Breast epithelium (tissue), 4 donors: Measurements from ENCODE around the gene CTIF. TPM values are rescaled to one million over a fixed set of nuclear protein-coding genes. Genes with fewer than 3 reads are reported as not detected.

Experiments
- DNase-seq, 2 donors: peaks; one replicate each; pipeline ENCODE4 v3.0.0-alpha.2; 2019; ENCODE audit warnings: low spot score in 2 of 2
- H3K27ac ChIP-seq, 2 donors: fragments of 200-600 bp; sonication (generic) in 1 of 2; one replicate each; pipeline ENCODE4 v1.5.1; 2016 to 2019; ENCODE audit warnings: mild to moderate bottlenecking in 1 of 2
- H3K27me3 ChIP-seq, 2 donors: fragments of 200-600 bp; sonication (generic) in 1 of 2; one replicate each; pipeline versions ENCODE4 v1.5.1 to v1.6.0; 2017 to 2019; ENCODE audit warnings: control low read depth in 1 of 2, mild to moderate bottlenecking in 1 of 2
- H3K36me3 ChIP-seq: fragments of 200-600 bp; one replicate; pipeline ENCODE4 v1.5.1; 2019
- H3K4me1 ChIP-seq, 2 donors: fragments of 200-600 bp; sonication (generic); one replicate each; pipeline ENCODE4 v1.5.1; 2016 to 2019; ENCODE audit warnings: control low read depth in 1 of 2
- H3K4me3 ChIP-seq, 3 donors: fragments of 200-600 bp; sonication (generic); 1 replicate in 2 of 3; 2 replicates in 1 of 3; pipeline ENCODE4 v1.5.1; 2016 to 2019; ENCODE audit warnings: mild to moderate bottlenecking in 3 of 3, moderate library complexity in 2 of 3
- H3K9me3 ChIP-seq, 2 donors: fragments of 200-600 bp; sonication (generic) in 1 of 2; one replicate each; pipeline ENCODE4 v1.5.1; 2016 to 2019; ENCODE audit warnings: control low read depth in 1 of 2
- CTCF ChIP-seq, 3 donors: fragments of 450-650 bp; IDR thresholded peaks; one replicate each; pipeline ENCODE4 v1.5.1; 2016 to 2017; ENCODE audit warnings: antibody characterized with exemption in 3 of 3, mild to moderate bottlenecking in 3 of 3, moderate library complexity in 3 of 3
- POLR2A ChIP-seq: fragments of 450-650 bp; IDR thresholded peaks from one replicate; pipeline ENCODE4 v1.6.1; 2016; ENCODE audit warnings: antibody characterized with exemption, mild to moderate bottlenecking, moderate library complexity
- POLR2AphosphoS5 ChIP-seq, 3 donors: sonication (generic); formaldehyde crosslinking; IDR thresholded peaks; one replicate each; pipeline ENCODE4 v1.6.1; 2017; ENCODE audit warnings: antibody characterized with exemption in 3 of 3
- intact Hi-C: fragments of 100-400 bp; cut with DNase I; formaldehyde crosslinking; loops from one replicate; pipeline ENCODE4 v1.15.1; 2023; ENCODE audit warnings: low total_unique reads
- total RNA-seq, 3 donors: library from RNA; depleted of rRNA; stranded (reverse); fragments of >200 nt; gene quantifications; one replicate each; pipeline ENCODE4 v1.1.0, GENCODE V29; 2016

The CTIF gene
- total RNA-seq, 3 donors from 2014 or later = 28.8 to 78.9 (median 32.6) TPM

GRCh38 chr18:48678237-48679115 is 139.6 kb downstream of the CTIF start:
- no peak overlapping the region for H3K4me3 ChIP-seq
- H3K4me1 ChIP-seq = peaks cover 3% of the 10 kb centered on the region in 2 donors
- no peaks in the 10 kb centered on the region for H3K9me3 ChIP-seq
- H3K27ac ChIP-seq = no peak overlapping the region
- TF ChIP-seq POLR2AphosphoS5 (IDR thresholded peaks at IDR 0.05) (no peak), CTCF (IDR thresholded peaks at IDR 0.05) (no peak), POLR2A (no peak)
- no peaks in the 10 kb centered on the region for H3K27me3 ChIP-seq
- intact Hi-C loops = no loop called here
- H3K36me3 ChIP-seq = no peaks in the 10 kb centered on the region
- no peak for DNase-seq

- H3K27me3 ChIP-seq = no peaks in the 10 kb centered on the region
- H3K9me3 ChIP-seq = no peaks in the 10 kb centered on the region
- no peak for TF ChIP-seq CTCF (IDR thresholded peaks at IDR 0.05)
- no peak for TF ChIP-seq POLR2A
- no peak for TF ChIP-seq POLR2AphosphoS5 (IDR thresholded peaks at IDR 0.05)
- intact Hi-C loops = no loop called here
- peaks cover 3% of the 10 kb centered on the region in 2 donors for H3K4me1 ChIP-seq
- H3K36me3 ChIP-seq = no peaks in the 10 kb centered on the region
- H3K27ac ChIP-seq = no peak overlapping the region
- no peak overlapping the region for H3K4me3 ChIP-seq
- no peak for DNase-seq
Observed at GRCh38 chr18:48679236-48679635, 140.4 kb downstream of the CTIF start.

- TF ChIP-seq POLR2AphosphoS5 (IDR thresholded peaks at IDR 0.05) (no peak), CTCF (IDR thresholded peaks at IDR 0.05) (no peak), POLR2A (no peak)
- Histone ChIP-seq H3K4me1 (peaks cover 0 to 3% of the 10 kb centered on the region in 2 donors), H3K27me3 (no peaks in the 10 kb centered on the region), H3K9me3 (no peaks in the 10 kb centered on the region), H3K27ac (peak overlapping the region; percentile 25 to 75), H3K4me3 (no peak overlapping the region), H3K36me3 (no peaks in the 10 kb centered on the region)
- intact Hi-C loops = no loop called here
- no peak for DNase-seq
Observed at GRCh38 chr18:48680339-48681250, 141.8 kb downstream of the CTIF start.

GRCh38 chr18:48682768-48683167 is 143.9 kb downstream of the CTIF start:
- Histone ChIP-seq H3K9me3 (no peaks in the 10 kb centered on the region), H3K27me3 (no peaks in the 10 kb centered on the region), H3K4me1 (peaks cover 0 to 3% of the 10 kb centered on the region in 2 donors), H3K36me3 (no peaks in the 10 kb centered on the region), H3K27ac (no peak overlapping the region), H3K4me3 (no peak overlapping the region)
- intact Hi-C loops = no loop called here
- no peak for DNase-seq
- TF ChIP-seq POLR2A (no peak), CTCF (IDR thresholded peaks at IDR 0.05) (no peak), POLR2AphosphoS5 (IDR thresholded peaks at IDR 0.05) (no peak)
